Testis (tissue), 2 donors: ENCODE results near the gene PARP14.

ENCODE experiments used
- POLR2A ChIP-seq: fragments of 450-650 bp; IDR thresholded peaks from one replicate; pipeline ENCODE4 v1.6.1; 2017; ENCODE audit warnings: antibody characterized with exemption, mild to moderate bottlenecking, moderate library complexity
- TF ChIP-seq, protein P1 (sequence below), 3 experiments: fragments of 450-650 bp in 2 of 3; fragments of 200-600 bp in 1 of 3; sonication (generic) in 1 of 3; IDR thresholded peaks; one replicate each; pipeline ENCODE4 v1.5.1; 2016 to 2019; ENCODE audit warnings: antibody characterized with exemption in 3 of 3, mild to moderate bottlenecking in 2 of 3, moderate library complexity in 1 of 3

- TF ChIP-seq, protein P1, sequence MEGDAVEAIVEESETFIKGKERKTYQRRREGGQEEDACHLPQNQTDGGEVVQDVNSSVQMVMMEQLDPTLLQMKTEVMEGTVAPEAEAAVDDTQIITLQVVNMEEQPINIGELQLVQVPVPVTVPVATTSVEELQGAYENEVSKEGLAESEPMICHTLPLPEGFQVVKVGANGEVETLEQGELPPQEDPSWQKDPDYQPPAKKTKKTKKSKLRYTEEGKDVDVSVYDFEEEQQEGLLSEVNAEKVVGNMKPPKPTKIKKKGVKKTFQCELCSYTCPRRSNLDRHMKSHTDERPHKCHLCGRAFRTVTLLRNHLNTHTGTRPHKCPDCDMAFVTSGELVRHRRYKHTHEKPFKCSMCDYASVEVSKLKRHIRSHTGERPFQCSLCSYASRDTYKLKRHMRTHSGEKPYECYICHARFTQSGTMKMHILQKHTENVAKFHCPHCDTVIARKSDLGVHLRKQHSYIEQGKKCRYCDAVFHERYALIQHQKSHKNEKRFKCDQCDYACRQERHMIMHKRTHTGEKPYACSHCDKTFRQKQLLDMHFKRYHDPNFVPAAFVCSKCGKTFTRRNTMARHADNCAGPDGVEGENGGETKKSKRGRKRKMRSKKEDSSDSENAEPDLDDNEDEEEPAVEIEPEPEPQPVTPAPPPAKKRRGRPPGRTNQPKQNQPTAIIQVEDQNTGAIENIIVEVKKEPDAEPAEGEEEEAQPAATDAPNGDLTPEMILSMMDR (IDR thresholded peaks at IDR 0.05): no peak
- no peak for TF ChIP-seq POLR2A
Observed at GRCh38 chr3:122677216-122677615, 3.4 kb upstream of the PARP14 start.
